ENCODE measurements around the gene B3GALNT2.

- no peak for TF ChIP-seq CTCF (conservative IDR thresholded peaks at IDR 0.05; ENCODE audit: low read depth, low read length)
- no peak for TF ChIP-seq EZH2phosphoT487 (IDR thresholded peaks at IDR 0.05; ENCODE audit: borderline replicate concordance, low read length)
- no peak for TF ChIP-seq EZH2 (IDR thresholded peaks at IDR 0.05; ENCODE audit: low read length, unreplicated experiment)
Measured at GRCh38 chr1:235515844-235516512, 11.7 kb upstream of the B3GALNT2 start.

All from PC-3 (cell line).